ENCODE results near the gene COLEC12.

GRCh38 chr18:292271-292670 lies 208.2 kb downstream of the COLEC12 start:
- no peak for TF ChIP-seq POLR2A (IDR thresholded peaks at IDR 0.05; ENCODE audit: borderline replicate concordance, extremely low read depth, insufficient read depth, insufficient read length)
- TF ChIP-seq, protein P1, sequence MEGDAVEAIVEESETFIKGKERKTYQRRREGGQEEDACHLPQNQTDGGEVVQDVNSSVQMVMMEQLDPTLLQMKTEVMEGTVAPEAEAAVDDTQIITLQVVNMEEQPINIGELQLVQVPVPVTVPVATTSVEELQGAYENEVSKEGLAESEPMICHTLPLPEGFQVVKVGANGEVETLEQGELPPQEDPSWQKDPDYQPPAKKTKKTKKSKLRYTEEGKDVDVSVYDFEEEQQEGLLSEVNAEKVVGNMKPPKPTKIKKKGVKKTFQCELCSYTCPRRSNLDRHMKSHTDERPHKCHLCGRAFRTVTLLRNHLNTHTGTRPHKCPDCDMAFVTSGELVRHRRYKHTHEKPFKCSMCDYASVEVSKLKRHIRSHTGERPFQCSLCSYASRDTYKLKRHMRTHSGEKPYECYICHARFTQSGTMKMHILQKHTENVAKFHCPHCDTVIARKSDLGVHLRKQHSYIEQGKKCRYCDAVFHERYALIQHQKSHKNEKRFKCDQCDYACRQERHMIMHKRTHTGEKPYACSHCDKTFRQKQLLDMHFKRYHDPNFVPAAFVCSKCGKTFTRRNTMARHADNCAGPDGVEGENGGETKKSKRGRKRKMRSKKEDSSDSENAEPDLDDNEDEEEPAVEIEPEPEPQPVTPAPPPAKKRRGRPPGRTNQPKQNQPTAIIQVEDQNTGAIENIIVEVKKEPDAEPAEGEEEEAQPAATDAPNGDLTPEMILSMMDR (IDR thresholded peaks at IDR 0.05 in 2 of 3, conservative IDR thresholded peaks at IDR 0.05 in 1 of 3; ENCODE audit: borderline replicate concordance in 1 of 3, insufficient read depth in 1 of 3, low read depth in 2 of 3, low read length in 2 of 3) = peak; percentile 21 to 41 (median 31); a peak in 4 of 6 replicates

Data from HCT116 (cell line).